NK-92 treated with Interleukin-12 subunit alpha and Interleukin-12 subunit beta, amount 100 ng/mL, for 24 hours (cell line): ENCODE results near the gene OSBPL8.

ENCODE experiments used
- DNase-seq: peaks from one replicate; lab custom pipeline; 2025; lab: John Stamatoyannopoulos, UW

The OSBPL8 gene

GRCh38 chr12:76470028-76470939 lies 89.3 kb downstream of the OSBPL8 start:
- no peak for DNase-seq

- no peak for DNase-seq
Observed at GRCh38 chr12:76464631-76465166, 94.9 kb downstream of the OSBPL8 start.

- DNase-seq, result no peak
Observed at GRCh38 chr12:76462668-76463224, 96.8 kb downstream of the OSBPL8 start.

- no peak for DNase-seq
Observed at GRCh38 chr12:76460807-76461206, 98.8 kb downstream of the OSBPL8 start.

GRCh38 chr12:76457818-76458217 lies 101.8 kb downstream of the OSBPL8 start:
- no peak for DNase-seq

GRCh38 chr12:76457010-76457409 lies 102.6 kb downstream of the OSBPL8 start:
- DNase-seq, result no peak

GRCh38 chr12:76455582-76456345 lies 103.8 kb downstream of the OSBPL8 start:
- peak; percentile 1 for DNase-seq

GRCh38 chr12:76451528-76451927 lies 108.0 kb downstream of the OSBPL8 start:
- DNase-seq, result no peak

- no peak for DNase-seq
Observed at GRCh38 chr12:76450690-76451089, 108.9 kb downstream of the OSBPL8 start.

- DNase-seq, result no peak
Observed at GRCh38 chr12:76449993-76450392, 109.6 kb downstream of the OSBPL8 start.

- no peak for DNase-seq
Observed at GRCh38 chr12:76449583-76449982, 110.0 kb downstream of the OSBPL8 start.

- DNase-seq, result no peak
Observed at GRCh38 chr12:76449016-76449415, 110.6 kb downstream of the OSBPL8 start.

GRCh38 chr12:76446090-76446489 lies 113.5 kb downstream of the OSBPL8 start:
- no peak for DNase-seq

GRCh38 chr12:76445462-76445861 lies 114.1 kb downstream of the OSBPL8 start:
- no peak for DNase-seq

- no peak for DNase-seq
Observed at GRCh38 chr12:76444408-76444984, 115.1 kb downstream of the OSBPL8 start.

- DNase-seq, result no peak
Observed at GRCh38 chr12:76441016-76441415, 118.6 kb downstream of the OSBPL8 start.

GRCh38 chr12:76432733-76433132 lies 126.8 kb downstream of the OSBPL8 start:
- DNase-seq, result no peak

- DNase-seq, result no peak
Observed at GRCh38 chr12:76428117-76428516, 131.5 kb downstream of the OSBPL8 start.

GRCh38 chr12:76426160-76426559 lies 133.4 kb downstream of the OSBPL8 start:
- no peak for DNase-seq

GRCh38 chr12:76424941-76425340 lies 134.6 kb downstream of the OSBPL8 start:
- no peak for DNase-seq

GRCh38 chr12:76422543-76423438 lies 136.8 kb downstream of the OSBPL8 start:
- DNase-seq, result no peak
